ENCODE measurements around the gene SPAST.

DNA sequence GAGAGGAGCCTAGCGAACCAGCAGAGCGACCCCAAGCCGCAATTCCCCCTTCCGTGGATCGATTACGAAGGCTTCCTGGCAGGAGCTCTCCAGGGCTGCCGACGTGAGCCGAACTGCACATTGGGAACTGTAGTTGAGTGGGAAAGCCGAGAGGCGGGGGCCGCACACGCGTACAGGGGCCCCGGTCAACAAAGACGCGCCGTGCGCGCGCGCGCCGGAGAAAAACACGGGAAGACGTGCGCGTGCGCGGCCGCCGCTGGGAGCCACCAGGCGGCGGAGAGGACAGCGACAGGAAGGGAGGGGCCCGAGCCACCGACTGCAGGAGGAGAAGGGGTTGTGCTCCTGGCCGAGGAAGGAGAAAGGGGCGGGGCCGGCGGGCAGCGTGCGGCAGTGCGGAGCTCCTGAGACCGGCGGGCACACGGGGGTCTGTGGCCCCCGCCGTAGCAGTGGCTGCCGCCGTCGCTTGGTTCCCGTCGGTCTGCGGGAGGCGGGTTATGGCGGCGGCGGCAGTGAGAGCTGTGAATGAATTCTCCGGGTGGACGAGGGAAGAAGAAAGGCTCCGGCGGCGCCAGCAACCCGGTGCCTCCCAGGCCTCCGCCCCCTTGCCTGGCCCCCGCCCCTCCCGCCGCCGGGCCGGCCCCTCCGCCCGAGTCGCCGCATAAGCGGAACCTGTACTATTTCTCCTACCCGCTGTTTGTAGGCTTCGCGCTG lies at the start of gene SPAST:
- TF ChIP-seq CTCF (IDR thresholded peaks at IDR 0.05) = peak; percentile 32 to 89 (median 68)
- TF ChIP-seq POLR2A (IDR thresholded peaks at IDR 0.05) = peak in 1 of 2 donors; percentile 71
